Activated CD4-positive, alpha-beta T cell treated with anti-CD3 and anti-CD28 coated beads, Interleukin-2, amount 10 ng/mL, durations not matched to agents 7 days and 5 days (primary cell): ENCODE results near the gene CA9. TPM values are rescaled to one million over a fixed set of nuclear protein-coding genes. Genes with fewer than 3 reads are reported as not detected.

Experiments
- CTCF ChIA-PET: fragments of 350-600 bp; sonication (Branson Sonifier 250); formaldehyde crosslinking; loops from one replicate; lab custom pipeline; 2021; ENCODE audit warnings: antibody characterized with exemption; lab: Charles Lee
- POLR2A ChIA-PET: fragments of 350-600 bp; sonication (Branson Sonifier 250); formaldehyde crosslinking; loops from one replicate; lab custom pipeline; 2021; ENCODE audit warnings: antibody characterized with exemption; lab: Charles Lee
- DNase-seq: peaks from one replicate; pipeline ENCODE4 v3.0.0-alpha.2; 2020
- H3K27ac Mint-ChIP-seq: one replicate; pipeline ENCODE4 v1.8.0; 2021; ENCODE audit warnings: mild to moderate bottlenecking, moderate library complexity, mixed read lengths
- H3K27me3 Mint-ChIP-seq: one replicate; pipeline ENCODE4 v1.8.0; 2021; ENCODE audit warnings: mixed read lengths
- H3K36me3 Mint-ChIP-seq: one replicate; pipeline ENCODE4 v1.8.0; 2021; ENCODE audit warnings: low read depth, mixed read lengths
- H3K4me1 Mint-ChIP-seq: one replicate; pipeline ENCODE4 v1.8.0; 2021; ENCODE audit warnings: mixed read lengths
- H3K4me3 Mint-ChIP-seq: one replicate; pipeline ENCODE4 v1.8.0; 2021; ENCODE audit warnings: mild to moderate bottlenecking, moderate library complexity, mixed read lengths
- H3K9me3 Mint-ChIP-seq: one replicate; pipeline ENCODE4 v1.8.0; 2021; ENCODE audit warnings: mixed read lengths
- total RNA-seq, 2 experiments: library from RNA; stranded (reverse); gene quantifications; one replicate each; pipeline ENCODE4 v1.2.3, GENCODE V29; 2021

Gene CA9
- total RNA-seq, 2 experiments from 2014 or later: 0.40 TPM; not detected in 1

DNA sequence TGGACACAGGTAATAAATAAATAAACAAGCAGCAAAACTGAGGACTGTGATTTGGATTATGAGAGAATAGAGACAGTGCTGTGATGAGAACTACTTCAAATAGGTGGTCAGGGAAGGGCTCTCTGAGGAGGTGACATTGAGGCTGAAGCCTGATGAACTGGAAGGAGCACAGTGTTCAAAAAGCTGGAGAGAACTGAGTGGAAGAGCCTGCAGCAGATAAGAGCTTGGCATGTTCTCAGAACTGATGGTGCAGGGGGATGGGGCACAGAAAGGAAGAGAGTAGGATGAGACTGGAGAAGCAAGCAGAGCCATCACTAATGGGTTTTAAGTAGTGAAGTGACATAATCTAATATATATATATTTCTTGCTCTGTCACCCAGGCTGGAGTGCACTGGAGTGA is 27.2 kb downstream of the CA9 start:
- H3K27me3 Mint-ChIP-seq: no peaks in the 10 kb centered on the region
- no peak overlapping the region for H3K4me3 Mint-ChIP-seq
- H3K4me1 Mint-ChIP-seq: peaks cover 5% of the 10 kb centered on the region
- no peaks in the 10 kb centered on the region for H3K9me3 Mint-ChIP-seq
- ChIA-PET CTCF (interaction anchor here (0.8 to 1.8 kb wide), 5 partner anchors 20 to 181 kb away, joined by 3 to 4 read pairs (median 3); partner anchors contain the start of genes CCDC107 and RMRP), POLR2A (no interaction called here)
- no peak for DNase-seq
- no peak overlapping the region for H3K27ac Mint-ChIP-seq
- peaks cover 47% of the 10 kb centered on the region for H3K36me3 Mint-ChIP-seq

DNA sequence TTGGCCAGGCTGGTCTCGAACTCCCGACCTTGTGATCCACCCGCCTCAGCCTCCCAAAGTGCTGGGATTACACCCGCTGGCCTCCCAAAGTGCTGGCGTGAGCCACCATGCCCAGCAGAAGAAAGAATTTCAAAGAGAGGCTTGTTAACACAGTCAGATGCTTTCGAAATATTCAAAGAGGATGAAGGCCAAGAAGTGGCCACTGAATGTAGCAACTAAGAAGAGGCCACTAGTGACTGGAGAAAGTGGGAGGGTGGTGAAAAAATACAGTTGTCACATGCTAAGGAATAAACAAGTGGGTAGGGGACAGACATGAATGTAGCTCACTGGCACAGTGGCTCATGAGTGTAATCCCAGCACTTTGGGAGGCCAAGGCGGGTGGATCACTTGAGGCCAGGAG is 29.0 kb downstream of the CA9 start:
- Mint-ChIP-seq H3K4me3 (no peak overlapping the region), H3K9me3 (no peaks in the 10 kb centered on the region), H3K4me1 (no peaks in the 10 kb centered on the region), H3K36me3 (peaks cover 48% of the 10 kb centered on the region), H3K27me3 (no peaks in the 10 kb centered on the region), H3K27ac (no peak overlapping the region)
- DNase-seq: no peak
- ChIA-PET POLR2A (no interaction called here), CTCF (interaction anchor here (1.0 to 1.7 kb wide), 2 partner anchors 14 to 26 kb away, joined by 3 read pairs; no protein-coding TSS in a partner anchor)

DNA sequence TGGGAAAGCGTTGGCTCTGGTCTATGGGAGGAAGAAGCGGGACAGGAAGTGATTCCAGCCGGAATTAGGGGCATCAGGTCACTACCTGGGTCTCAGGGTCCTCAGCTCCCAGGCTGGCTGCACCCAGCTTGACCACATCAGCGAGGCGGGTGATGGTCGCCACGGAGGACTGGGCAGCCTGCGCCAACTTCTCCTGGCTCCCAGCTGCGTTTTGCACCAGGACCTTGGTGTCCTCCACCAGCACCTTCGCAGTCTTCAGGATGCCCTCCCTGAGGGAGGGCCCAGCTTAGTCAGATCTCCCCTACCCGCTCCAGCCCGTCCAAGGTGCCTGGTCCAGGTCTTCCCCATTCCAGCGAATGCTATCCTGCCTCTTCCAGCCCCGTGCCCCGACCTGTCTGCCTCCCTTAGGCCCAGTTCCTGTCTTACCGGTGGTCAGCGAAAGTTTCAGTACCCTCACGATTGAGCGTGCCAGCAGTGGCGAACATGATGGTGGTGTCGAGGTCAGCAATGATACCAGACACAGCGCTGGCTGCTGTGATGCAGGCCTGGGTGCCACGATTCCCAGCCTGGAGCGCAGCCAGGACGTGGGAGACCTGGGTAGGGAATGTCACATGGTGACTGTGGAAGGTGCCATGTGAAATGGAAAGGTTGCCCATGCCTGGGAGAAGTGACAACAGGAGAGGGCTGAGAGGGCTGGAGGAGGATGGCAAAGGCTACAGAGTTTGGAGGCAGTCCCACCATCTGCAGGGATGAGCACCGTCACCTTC is 30.4 kb downstream of the CA9 start:
- no peak for DNase-seq
- ChIA-PET CTCF (interaction anchor here (0.8 to 3.7 kb wide), 4 partner anchors 11 to 100 kb away, joined by 3 to 13 read pairs (median 4); no protein-coding TSS in a partner anchor), POLR2A (no interaction called here)
- peaks cover 58% of the 10 kb centered on the region for H3K36me3 Mint-ChIP-seq
- peak overlapping the region; percentile 51 for H3K27ac Mint-ChIP-seq
- no peaks in the 10 kb centered on the region for H3K4me1 Mint-ChIP-seq
- no peaks in the 10 kb centered on the region for H3K9me3 Mint-ChIP-seq
- H3K27me3 Mint-ChIP-seq: no peaks in the 10 kb centered on the region
- no peak overlapping the region for H3K4me3 Mint-ChIP-seq

DNA sequence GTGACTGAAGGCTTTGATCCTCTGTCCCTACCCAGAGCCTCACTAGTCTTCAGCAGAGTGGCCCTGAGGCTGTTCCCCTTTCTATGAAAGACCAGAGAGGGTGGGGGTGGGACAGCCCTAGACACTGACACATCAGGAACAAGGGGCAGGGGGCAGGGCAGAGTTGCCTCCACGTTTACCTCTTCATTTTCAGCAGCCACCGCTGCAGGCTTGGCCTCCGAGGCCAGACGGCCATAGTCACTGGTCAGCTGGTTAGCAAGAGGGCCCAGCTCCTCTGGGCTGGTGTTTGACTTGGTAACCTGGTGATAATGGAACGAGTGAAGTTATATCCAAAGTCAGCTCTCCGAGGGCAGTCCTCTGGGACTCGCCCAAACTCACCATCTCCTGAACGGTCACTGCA is 31.6 kb downstream of the CA9 start:
- ChIA-PET POLR2A (no interaction called here), CTCF (interaction anchor here (1.4 to 8.8 kb wide), 3 partner anchors 9 to 15 kb away, joined by 4 to 67 read pairs (median 13); partner anchors contain the start of gene TPM2)
- Mint-ChIP-seq H3K27me3 (no peaks in the 10 kb centered on the region), H3K27ac (no peak overlapping the region), H3K36me3 (peaks cover 65% of the 10 kb centered on the region), H3K4me1 (no peaks in the 10 kb centered on the region), H3K4me3 (no peak overlapping the region), H3K9me3 (no peaks in the 10 kb centered on the region)
- no peak for DNase-seq

DNA sequence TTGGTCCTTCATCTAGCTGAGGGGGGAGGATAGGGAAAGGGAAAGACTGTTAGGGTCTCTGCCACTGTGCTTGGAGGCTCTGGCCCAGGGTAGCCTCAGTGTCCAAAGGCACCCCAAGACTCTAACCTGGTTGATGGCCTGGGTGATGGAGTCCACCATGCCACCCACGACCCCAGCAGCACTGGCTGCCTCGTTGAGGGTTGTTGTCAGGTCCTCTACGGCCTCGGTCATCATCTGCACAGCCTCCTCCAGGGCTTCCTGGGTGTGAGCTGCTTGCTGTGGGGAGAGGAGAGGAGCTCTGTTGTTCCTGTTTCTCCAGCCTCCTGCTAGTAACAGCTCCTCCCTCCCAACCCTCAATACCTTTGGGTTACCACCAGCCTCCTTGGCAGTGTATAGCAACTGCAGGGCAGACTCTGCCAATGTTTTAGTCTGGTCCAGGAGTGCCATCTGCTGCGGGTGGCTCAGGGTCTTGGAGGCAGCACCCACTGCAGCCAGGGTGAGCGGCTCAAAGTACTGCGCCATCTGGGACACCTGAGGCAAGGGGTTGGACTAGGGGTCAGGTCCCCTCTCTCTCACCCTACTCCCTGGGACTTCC is 32.2 kb downstream of the CA9 start:
- ChIA-PET POLR2A (no interaction called here), CTCF (interaction anchor here (1.4 to 8.8 kb wide), 3 partner anchors 9 to 16 kb away, joined by 4 to 67 read pairs (median 13); partner anchors contain the start of gene TPM2)
- Mint-ChIP-seq H3K27ac (no peak overlapping the region), H3K27me3 (no peaks in the 10 kb centered on the region), H3K4me3 (no peak overlapping the region), H3K9me3 (no peaks in the 10 kb centered on the region), H3K4me1 (no peaks in the 10 kb centered on the region), H3K36me3 (peaks cover 70% of the 10 kb centered on the region)
- no peak for DNase-seq

DNA sequence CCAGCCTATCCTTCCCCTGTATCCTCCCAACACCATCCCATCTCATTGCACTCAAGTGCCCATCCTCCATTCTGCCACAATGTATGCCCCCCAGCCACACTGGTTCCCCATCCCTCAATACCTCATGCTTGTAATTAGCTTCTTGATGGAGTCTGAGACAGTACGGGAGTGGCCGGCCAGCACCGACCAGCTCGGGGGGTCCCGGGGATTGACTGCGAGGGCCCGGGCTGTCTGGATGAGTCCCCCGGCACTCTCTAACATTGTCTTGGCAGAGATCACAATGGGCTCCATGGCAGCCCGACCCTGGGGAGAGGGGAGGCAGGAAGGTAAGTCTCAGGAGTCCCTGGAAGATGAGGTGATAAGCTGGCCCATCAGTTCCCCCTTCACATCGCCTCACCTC is 33.2 kb downstream of the CA9 start:
- Mint-ChIP-seq H3K27me3 (no peaks in the 10 kb centered on the region), H3K9me3 (no peaks in the 10 kb centered on the region), H3K4me1 (no peaks in the 10 kb centered on the region), H3K27ac (no peak overlapping the region), H3K4me3 (no peak overlapping the region), H3K36me3 (peaks cover 80% of the 10 kb centered on the region)
- DNase-seq: no peak
- POLR2A ChIA-PET: no interaction called here
- CTCF ChIA-PET: interaction anchor here (1.5 to 8.8 kb wide), 3 partner anchors 8 to 21 kb away, joined by 6 to 67 read pairs (median 13); no protein-coding TSS in a partner anchor

DNA sequence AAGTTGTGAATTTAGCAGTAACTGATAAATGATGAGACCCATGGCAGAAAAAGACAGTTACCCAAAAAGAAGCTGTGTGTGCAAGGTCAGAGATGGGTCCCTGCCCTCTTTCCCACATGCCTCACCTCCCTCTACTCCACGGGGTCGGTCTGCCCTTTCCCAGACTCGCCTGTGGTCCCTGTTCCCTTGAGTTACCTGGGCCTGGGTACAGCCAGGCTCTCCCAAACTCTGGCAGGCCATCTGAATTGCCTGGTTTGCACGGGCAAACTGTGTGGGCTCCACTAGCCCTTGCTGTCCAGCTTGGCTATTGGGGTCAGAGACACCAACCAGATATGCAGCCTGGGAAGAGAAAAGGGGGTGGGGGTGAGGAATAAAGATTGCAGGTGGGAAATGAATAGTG is 34.4 kb downstream of the CA9 start:
- DNase-seq: no peak
- Mint-ChIP-seq H3K36me3 (peaks cover 81% of the 10 kb centered on the region), H3K4me3 (no peak overlapping the region), H3K9me3 (no peaks in the 10 kb centered on the region), H3K4me1 (no peaks in the 10 kb centered on the region), H3K27ac (peak overlapping the region; percentile 55), H3K27me3 (no peaks in the 10 kb centered on the region)
- POLR2A ChIA-PET: no interaction called here
- CTCF ChIA-PET: interaction anchor here (8.8 kb wide), 1 partner anchor 11 kb away, joined by 67 read pairs; no protein-coding TSS in a partner anchor

DNA sequence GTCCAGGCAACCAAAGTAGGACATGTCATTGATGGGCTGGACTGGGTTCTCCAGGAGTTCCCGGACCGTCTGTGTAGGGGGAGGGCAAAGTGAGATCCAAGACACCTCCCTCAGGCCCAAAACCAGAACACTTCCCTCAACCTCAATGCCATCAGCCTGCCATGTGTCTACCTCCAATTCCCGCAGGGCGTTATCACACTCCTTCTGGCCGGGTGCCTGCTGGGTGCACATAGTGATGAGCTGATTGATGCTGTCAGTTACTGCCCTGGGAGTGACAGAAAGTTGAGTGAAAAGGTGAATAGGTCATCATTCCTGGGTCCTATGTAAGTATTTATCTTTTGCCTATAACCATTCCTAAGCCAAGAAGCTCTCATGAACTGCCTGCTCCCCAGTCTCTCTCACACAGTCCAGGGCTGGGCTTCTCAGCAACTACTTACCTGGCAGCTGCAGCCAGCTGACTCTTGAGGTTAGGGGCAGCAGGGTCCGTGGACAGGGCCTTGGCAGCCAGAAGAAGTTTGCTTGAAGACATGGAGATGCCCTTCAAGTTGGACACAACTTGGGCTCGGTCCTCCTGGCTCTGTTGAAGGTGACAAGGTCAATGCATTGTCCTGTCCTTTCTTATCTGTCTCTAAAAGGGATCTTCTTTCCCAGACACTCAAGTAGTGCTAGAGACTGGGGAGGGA is 37.2 kb downstream of the CA9 start:
- Mint-ChIP-seq H3K27me3 (no peaks in the 10 kb centered on the region), H3K4me3 (no peak overlapping the region), H3K36me3 (peaks cover 81% of the 10 kb centered on the region), H3K27ac (no peak overlapping the region), H3K9me3 (no peaks in the 10 kb centered on the region), H3K4me1 (no peaks in the 10 kb centered on the region)
- DNase-seq: no peak
- ChIA-PET POLR2A (no interaction called here), CTCF (interaction anchor here (1.2 to 8.8 kb wide), 2 partner anchors 14 to 32 kb away, joined by 3 to 67 read pairs; no protein-coding TSS in a partner anchor)

DNA sequence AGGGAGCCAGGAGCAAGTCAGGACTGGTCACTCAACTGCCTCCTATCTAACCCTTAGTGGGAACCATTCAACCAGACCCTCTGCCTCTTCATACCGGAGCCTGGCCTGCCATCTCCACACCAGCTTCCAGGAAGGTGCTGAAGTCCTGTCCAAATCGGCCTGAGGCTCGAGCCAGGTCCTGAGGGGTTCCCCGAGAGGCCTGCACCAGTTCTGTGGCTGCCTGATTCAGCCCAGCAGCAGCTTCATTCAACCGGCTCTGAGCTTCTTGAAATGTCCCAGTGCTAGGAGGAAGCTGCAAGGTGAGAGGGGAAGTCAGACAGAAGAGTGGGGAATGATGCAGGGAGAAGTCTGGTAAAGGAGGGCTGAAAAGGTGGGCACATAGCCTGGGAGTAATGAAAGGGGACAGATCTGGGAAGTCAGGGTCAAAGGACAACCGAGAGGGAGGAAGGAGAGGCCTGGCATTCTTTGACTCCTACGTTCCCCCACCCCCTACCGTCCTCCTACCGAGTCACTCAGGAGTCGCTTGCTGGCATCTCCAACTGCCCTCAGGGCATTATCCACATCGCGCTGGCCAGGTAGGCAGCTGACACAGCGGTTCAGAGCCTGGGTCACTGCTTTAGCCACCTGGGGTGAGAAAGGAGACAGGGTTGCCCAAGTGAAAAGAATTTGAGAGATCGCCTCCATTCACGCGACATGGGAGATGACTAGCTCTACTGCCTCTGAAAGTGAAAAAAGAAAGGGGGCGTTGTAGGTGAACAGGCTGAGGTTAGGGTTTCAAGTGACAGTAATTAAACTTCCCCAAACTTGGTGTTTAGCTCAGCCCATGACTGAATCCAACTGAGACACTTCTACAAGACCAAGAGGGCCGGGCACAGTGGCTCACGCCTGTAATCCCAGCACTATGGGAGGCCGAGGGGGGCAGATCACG is 38.0 kb downstream of the CA9 start:
- no peak for DNase-seq
- CTCF ChIA-PET: interaction anchor here (0.6 to 8.8 kb wide), 6 partner anchors 9 to 64 kb away, joined by 3 to 67 read pairs (median 3); no protein-coding TSS in a partner anchor
- H3K27ac Mint-ChIP-seq: no peak overlapping the region
- H3K27me3 Mint-ChIP-seq: no peaks in the 10 kb centered on the region
- H3K4me1 Mint-ChIP-seq: no peaks in the 10 kb centered on the region
- POLR2A ChIA-PET: no interaction called here
- H3K4me3 Mint-ChIP-seq: no peak overlapping the region
- no peaks in the 10 kb centered on the region for H3K9me3 Mint-ChIP-seq
- peaks cover 80% of the 10 kb centered on the region for H3K36me3 Mint-ChIP-seq

DNA sequence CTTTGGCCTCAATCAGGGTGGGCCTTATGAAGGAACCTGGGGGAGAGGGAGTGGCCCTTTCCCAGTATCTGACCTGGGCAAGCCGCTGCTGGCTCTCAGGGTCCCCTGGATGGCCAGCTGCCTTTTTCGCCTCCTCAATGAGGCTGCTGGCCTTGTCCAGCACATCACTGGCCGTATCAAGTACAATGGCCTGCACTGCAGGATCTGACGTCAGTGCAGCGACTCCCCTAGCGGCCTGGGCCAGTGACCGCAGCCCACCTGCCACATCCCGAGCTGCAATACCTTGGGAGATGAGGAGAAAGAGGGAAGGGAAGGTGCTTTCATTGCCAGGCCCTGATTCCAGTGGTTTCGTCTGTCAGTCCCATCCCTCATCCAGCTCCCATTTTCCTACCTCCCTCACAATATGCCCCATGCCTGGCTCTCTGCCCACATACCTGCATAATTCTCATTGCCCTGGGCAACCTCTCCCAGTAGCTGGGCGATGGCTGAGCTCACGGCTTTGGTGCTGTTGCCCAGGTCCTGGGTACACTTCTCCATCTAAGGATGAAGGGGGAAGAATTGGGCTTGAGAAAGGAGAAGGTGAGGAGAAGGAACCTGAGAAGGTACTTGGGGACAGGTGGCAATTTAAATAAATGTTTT is 39.2 kb downstream of the CA9 start:
- Mint-ChIP-seq H3K9me3 (no peaks in the 10 kb centered on the region), H3K4me3 (no peak overlapping the region), H3K27ac (no peak overlapping the region), H3K27me3 (no peaks in the 10 kb centered on the region), H3K4me1 (no peaks in the 10 kb centered on the region), H3K36me3 (peaks cover 80% of the 10 kb centered on the region)
- DNase-seq: no peak
- ChIA-PET POLR2A (no interaction called here), CTCF (interaction anchor here (0.5 to 8.8 kb wide), 6 partner anchors 8 to 1557 kb away, joined by 3 to 67 read pairs (median 3); no protein-coding TSS in a partner anchor)

DNA sequence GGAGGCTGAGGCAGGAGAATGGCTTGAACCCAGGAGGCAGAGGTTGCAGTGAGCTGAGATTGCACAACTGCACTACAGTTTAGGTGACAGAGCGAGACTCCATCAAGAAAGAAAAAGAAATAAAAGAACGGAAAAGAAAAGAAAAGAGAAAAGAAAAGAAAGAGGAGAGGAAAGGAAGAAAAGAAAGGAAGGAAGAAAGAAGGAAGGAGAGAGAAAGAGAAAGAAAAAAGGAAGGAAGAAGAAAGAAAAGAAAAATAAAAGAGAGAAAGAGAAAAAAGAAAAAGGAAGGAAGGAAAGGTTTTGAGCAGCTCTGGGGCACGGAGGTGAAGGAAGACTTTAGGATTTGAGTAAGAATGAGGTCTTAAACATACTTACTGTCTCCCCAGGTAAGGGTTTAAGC is 39.9 kb downstream of the CA9 start:
- CTCF ChIA-PET: interaction anchor here (1.1 to 8.8 kb wide), 6 partner anchors 9 to 43 kb away, joined by 3 to 67 read pairs (median 4); partner anchors contain the start of gene RGP1
- Mint-ChIP-seq H3K9me3 (no peaks in the 10 kb centered on the region), H3K4me3 (no peak overlapping the region), H3K27ac (no peak overlapping the region), H3K4me1 (no peaks in the 10 kb centered on the region), H3K27me3 (no peaks in the 10 kb centered on the region), H3K36me3 (peaks cover 80% of the 10 kb centered on the region)
- DNase-seq: no peak
- POLR2A ChIA-PET: no interaction called here
